Activated CD8-positive, alpha-beta memory T cell treated with anti-CD3 and anti-CD28 coated beads, Interleukin-2, amount 50 U/mL, for 24 hours (primary cell): ENCODE measurements around the gene TAPT1.

Source experiments
- DNase-seq: peaks from one replicate; pipeline ENCODE4 v3.0.0-alpha.2; 2020; ENCODE audit errors: extremely low read depth

The TAPT1 gene

GRCh38 chr4:16136311-16136710 lies 90.0 kb downstream of the TAPT1 start:
- no peak for DNase-seq

GRCh38 chr4:16133406-16133805 lies 92.9 kb downstream of the TAPT1 start:
- no peak for DNase-seq

GRCh38 chr4:16131293-16131692 lies 95.0 kb downstream of the TAPT1 start:
- no peak for DNase-seq

- DNase-seq, result no peak
These were observed 96.9 kb downstream of the TAPT1 start for GRCh38 chr4:16129336-16129735.

GRCh38 chr4:16126714-16127113 lies 99.6 kb downstream of the TAPT1 start:
- DNase-seq, result no peak

GRCh38 chr4:16125571-16126445 lies 100.5 kb downstream of the TAPT1 start:
- no peak for DNase-seq

GRCh38 chr4:16124232-16124631 lies 102.0 kb downstream of the TAPT1 start:
- DNase-seq, result no peak

- no peak for DNase-seq
These were observed 102.8 kb downstream of the TAPT1 start for GRCh38 chr4:16123356-16124084.

GRCh38 chr4:16122784-16123183 lies 103.5 kb downstream of the TAPT1 start:
- no peak for DNase-seq

- no peak for DNase-seq
These were observed 104.0 kb downstream of the TAPT1 start for GRCh38 chr4:16122308-16122711.

- DNase-seq, result no peak
These were observed 105.6 kb downstream of the TAPT1 start for GRCh38 chr4:16120720-16121119.

GRCh38 chr4:16119981-16120380 lies 106.3 kb downstream of the TAPT1 start:
- no peak for DNase-seq

- DNase-seq, result no peak
These were observed 108.2 kb downstream of the TAPT1 start for GRCh38 chr4:16118090-16118489.

GRCh38 chr4:16117164-16117563 lies 109.1 kb downstream of the TAPT1 start:
- no peak for DNase-seq

GRCh38 chr4:16116493-16116990 lies 109.7 kb downstream of the TAPT1 start:
- DNase-seq, result no peak

- no peak for DNase-seq
These were observed 110.3 kb downstream of the TAPT1 start for GRCh38 chr4:16116019-16116418.

GRCh38 chr4:16114546-16114945 lies 111.7 kb downstream of the TAPT1 start:
- DNase-seq, result no peak

- no peak for DNase-seq
These were observed 112.5 kb downstream of the TAPT1 start for GRCh38 chr4:16113741-16114140.

GRCh38 chr4:16111533-16111932 lies 114.7 kb downstream of the TAPT1 start:
- no peak for DNase-seq

- DNase-seq, result no peak
These were observed 115.5 kb downstream of the TAPT1 start for GRCh38 chr4:16110661-16111290.
